SK-N-SH treated with all-trans-retinoic acid at 6 μM for 48 hours (cell line): ENCODE results near the gene USB1.

Experiments
- ARNTL ChIP-seq: fragments of 450-650 bp; formaldehyde crosslinking; IDR thresholded peaks from 2 replicates; pipeline ENCODE4 v1.5.0; 2020; ENCODE audit warnings: low read depth, mild to moderate bottlenecking, moderate library complexity, borderline replicate concordance
- BACH2 ChIP-seq: fragments of 250-450 bp; sonication (Bioruptor Pico); IDR thresholded peaks from 2 replicates; pipeline ENCODE4 v1.9.0; 2021; ENCODE audit warnings: mild to moderate bottlenecking, borderline replicate concordance
- CSDC2 ChIP-seq: fragments of 250-450 bp; sonication (Bioruptor Pico); IDR thresholded peaks from 2 replicates; pipeline ENCODE4 v1.5.0; 2020; ENCODE audit warnings: mild to moderate bottlenecking, moderate library complexity
- CSRNP3 ChIP-seq: fragments of 250-450 bp; sonication (Bioruptor Pico); IDR thresholded peaks from 2 replicates; pipeline ENCODE4 v1.5.1; 2021; ENCODE audit warnings: mild to moderate bottlenecking, moderate library complexity
- PPARA ChIP-seq: fragments of 250-450 bp; sonication (Bioruptor Pico); IDR thresholded peaks from 2 replicates; pipeline ENCODE4 v1.5.0; 2020; ENCODE audit warnings: mild to moderate bottlenecking, borderline replicate concordance
- RARB ChIP-seq: fragments of 250-450 bp; sonication (Bioruptor Pico); IDR thresholded peaks from 2 replicates; pipeline ENCODE4 v1.8.0; 2021; ENCODE audit warnings: mild to moderate bottlenecking, moderate library complexity
- TOX ChIP-seq: fragments of 250-450 bp; sonication (Bioruptor Pico); IDR thresholded peaks from 2 replicates; pipeline ENCODE4 v1.8.0; 2021; ENCODE audit warnings: mild to moderate bottlenecking, moderate library complexity, borderline replicate concordance
- TF ChIP-seq, protein P1 (sequence below): fragments of 250-450 bp; sonication (Bioruptor Pico); IDR thresholded peaks from 2 replicates; pipeline ENCODE4 v1.5.0; 2020; ENCODE audit warnings: mild to moderate bottlenecking, moderate library complexity
- TF ChIP-seq, protein P2 (sequence below): fragments of 250-450 bp; sonication (Bioruptor Pico); IDR thresholded peaks from 2 replicates; pipeline ENCODE4 v1.8.0; 2020; ENCODE audit warnings: mild to moderate bottlenecking, moderate library complexity, borderline replicate concordance

DNA sequence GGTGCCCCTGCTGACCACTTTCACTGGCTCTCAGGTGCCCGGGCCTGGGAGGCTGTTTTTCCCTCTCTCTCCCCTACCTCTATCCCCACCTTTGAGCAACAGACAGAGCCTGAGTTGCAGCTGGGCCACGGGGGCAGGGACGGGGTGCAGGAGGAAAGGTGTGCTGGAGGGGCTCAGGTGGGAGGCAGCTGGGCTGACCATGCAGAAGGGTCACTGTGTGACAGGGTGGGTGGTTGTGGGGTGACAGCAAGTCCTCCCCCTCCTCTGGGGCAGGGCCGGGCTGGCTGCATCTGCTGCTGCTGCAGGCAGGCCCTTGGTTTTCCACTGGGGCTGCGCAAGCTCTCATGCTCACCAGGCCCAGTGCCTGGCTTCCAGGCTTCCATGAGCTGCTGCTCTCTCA, 7.3 kb upstream of the USB1 start:
- TF ChIP-seq CSRNP3 (CRISPR knock-in tag) (no peak), CSDC2 (no peak), RARB (CRISPR knock-in tag) (no peak), ARNTL (no peak), TOX (CRISPR knock-in tag) (no peak), PPARA (CRISPR knock-in tag) (no peak), BACH2 (CRISPR knock-in tag) (no peak)
- TF ChIP-seq, protein P1, sequence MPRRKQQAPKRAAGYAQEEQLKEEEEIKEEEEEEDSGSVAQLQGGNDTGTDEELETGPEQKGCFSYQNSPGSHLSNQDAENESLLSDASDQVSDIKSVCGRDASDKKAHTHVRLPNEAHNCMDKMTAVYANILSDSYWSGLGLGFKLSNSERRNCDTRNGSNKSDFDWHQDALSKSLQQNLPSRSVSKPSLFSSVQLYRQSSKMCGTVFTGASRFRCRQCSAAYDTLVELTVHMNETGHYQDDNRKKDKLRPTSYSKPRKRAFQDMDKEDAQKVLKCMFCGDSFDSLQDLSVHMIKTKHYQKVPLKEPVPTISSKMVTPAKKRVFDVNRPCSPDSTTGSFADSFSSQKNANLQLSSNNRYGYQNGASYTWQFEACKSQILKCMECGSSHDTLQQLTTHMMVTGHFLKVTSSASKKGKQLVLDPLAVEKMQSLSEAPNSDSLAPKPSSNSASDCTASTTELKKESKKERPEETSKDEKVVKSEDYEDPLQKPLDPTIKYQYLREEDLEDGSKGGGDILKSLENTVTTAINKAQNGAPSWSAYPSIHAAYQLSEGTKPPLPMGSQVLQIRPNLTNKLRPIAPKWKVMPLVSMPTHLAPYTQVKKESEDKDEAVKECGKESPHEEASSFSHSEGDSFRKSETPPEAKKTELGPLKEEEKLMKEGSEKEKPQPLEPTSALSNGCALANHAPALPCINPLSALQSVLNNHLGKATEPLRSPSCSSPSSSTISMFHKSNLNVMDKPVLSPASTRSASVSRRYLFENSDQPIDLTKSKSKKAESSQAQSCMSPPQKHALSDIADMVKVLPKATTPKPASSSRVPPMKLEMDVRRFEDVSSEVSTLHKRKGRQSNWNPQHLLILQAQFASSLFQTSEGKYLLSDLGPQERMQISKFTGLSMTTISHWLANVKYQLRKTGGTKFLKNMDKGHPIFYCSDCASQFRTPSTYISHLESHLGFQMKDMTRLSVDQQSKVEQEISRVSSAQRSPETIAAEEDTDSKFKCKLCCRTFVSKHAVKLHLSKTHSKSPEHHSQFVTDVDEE (CRISPR knock-in tag) = no peak
- TF ChIP-seq, protein P2, sequence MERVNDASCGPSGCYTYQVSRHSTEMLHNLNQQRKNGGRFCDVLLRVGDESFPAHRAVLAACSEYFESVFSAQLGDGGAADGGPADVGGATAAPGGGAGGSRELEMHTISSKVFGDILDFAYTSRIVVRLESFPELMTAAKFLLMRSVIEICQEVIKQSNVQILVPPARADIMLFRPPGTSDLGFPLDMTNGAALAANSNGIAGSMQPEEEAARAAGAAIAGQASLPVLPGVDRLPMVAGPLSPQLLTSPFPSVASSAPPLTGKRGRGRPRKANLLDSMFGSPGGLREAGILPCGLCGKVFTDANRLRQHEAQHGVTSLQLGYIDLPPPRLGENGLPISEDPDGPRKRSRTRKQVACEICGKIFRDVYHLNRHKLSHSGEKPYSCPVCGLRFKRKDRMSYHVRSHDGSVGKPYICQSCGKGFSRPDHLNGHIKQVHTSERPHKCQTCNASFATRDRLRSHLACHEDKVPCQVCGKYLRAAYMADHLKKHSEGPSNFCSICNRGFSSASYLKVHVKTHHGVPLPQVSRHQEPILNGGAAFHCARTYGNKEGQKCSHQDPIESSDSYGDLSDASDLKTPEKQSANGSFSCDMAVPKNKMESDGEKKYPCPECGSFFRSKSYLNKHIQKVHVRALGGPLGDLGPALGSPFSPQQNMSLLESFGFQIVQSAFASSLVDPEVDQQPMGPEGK = no peak
